Common myeloid progenitor, CD34-positive (primary cell): ENCODE measurements around the gene HERC3.

ENCODE experiments used
- CTCF ChIA-PET: fragments of 350-600 bp; sonication (Branson Sonifier 250); formaldehyde crosslinking; loops from one replicate; lab custom pipeline; 2021; ENCODE audit warnings: antibody characterized with exemption; lab: Charles Lee
- POLR2A ChIA-PET: fragments of 350-600 bp; sonication (Branson Sonifier 250); formaldehyde crosslinking; loops from one replicate; lab custom pipeline; 2021; ENCODE audit warnings: antibody characterized with exemption; lab: Charles Lee
- DNase-seq, 3 donors: peaks; one replicate each; pipeline versions ENCODE4 v3.0.0 to v3.0.0-alpha.2; 2013
- H3K27ac ChIP-seq, 2 experiments: 1 replicate in 1 of 2; 2 replicates in 1 of 2; pipeline ENCODE4 v1.7.0; 2013; ENCODE audit warnings: inconsistent platforms in 2 of 2, low read length in 2 of 2, mild to moderate bottlenecking in 2 of 2, low read depth in 1 of 2, moderate library complexity in 1 of 2; ENCODE audit not compliant: severe bottlenecking in 2 of 2, insufficient read depth in 1 of 2, poor library complexity in 1 of 2
- H3K27me3 ChIP-seq, 5 experiments: replicated peaks in 2 of 5; 1 replicate in 3 of 5; 2 replicates in 2 of 5; pipeline versions ENCODE4 v1.6.1 to v1.7.0; 2013; ENCODE audit warnings: low read length in 4 of 5, mild to moderate bottlenecking in 2 of 5, moderate library complexity in 2 of 5, inconsistent platforms in 1 of 5; ENCODE audit not compliant: insufficient read depth in 5 of 5, control insufficient read depth in 4 of 5
- H3K36me3 ChIP-seq, 4 experiments: 1 replicate in 2 of 4; 2 replicates in 2 of 4; pipeline versions ENCODE4 v1.6.1 to v1.7.0; 2013; ENCODE audit warnings: low read length in 3 of 4, control low read depth in 1 of 4, mild to moderate bottlenecking in 1 of 4; ENCODE audit not compliant: control insufficient read depth in 4 of 4, insufficient read depth in 4 of 4
- H3K4me1 ChIP-seq, 4 experiments: 1 replicate in 3 of 4; 2 replicates in 1 of 4; pipeline versions ENCODE4 v1.6.1 to v1.7.1; 2013; ENCODE audit warnings: low read length in 3 of 4, mild to moderate bottlenecking in 3 of 4, control low read depth in 1 of 4, inconsistent platforms in 1 of 4, moderate library complexity in 1 of 4; ENCODE audit not compliant: control insufficient read depth in 4 of 4, insufficient read depth in 4 of 4; ENCODE audit errors: control extremely low read depth in 1 of 4
- H3K4me3 ChIP-seq, 7 experiments: 1 replicate in 4 of 7; 2 replicates in 3 of 7; pipeline versions ENCODE4 v1.5.1 to v1.7.0; 2013; ENCODE audit warnings: mild to moderate bottlenecking in 7 of 7, low read length in 6 of 7, moderate library complexity in 6 of 7, inconsistent platforms in 2 of 7, low read depth in 2 of 7, control low read depth in 1 of 7; ENCODE audit not compliant: insufficient read depth in 4 of 7, control insufficient read depth in 1 of 7; ENCODE audit errors: extremely low read depth in 1 of 7
- H3K9me3 ChIP-seq, 5 experiments: 1 replicate in 4 of 5; 2 replicates in 1 of 5; pipeline versions ENCODE4 v1.6.1 to v1.7.1; 2013; ENCODE audit warnings: low read length in 4 of 5, mild to moderate bottlenecking in 2 of 5, inconsistent platforms in 1 of 5, low read depth in 1 of 5, moderate library complexity in 1 of 5; ENCODE audit not compliant: control insufficient read depth in 4 of 5, insufficient read depth in 2 of 5; ENCODE audit errors: control extremely low read depth in 1 of 5
- WGBS: methylation state at CpG from one replicate; pipeline ENCODE4 v1.1.5; 2013; ENCODE audit not compliant: insufficient coverage; 5-methylcytosine and 5-hydroxymethylcytosine counted together

Gene HERC3

DNA sequence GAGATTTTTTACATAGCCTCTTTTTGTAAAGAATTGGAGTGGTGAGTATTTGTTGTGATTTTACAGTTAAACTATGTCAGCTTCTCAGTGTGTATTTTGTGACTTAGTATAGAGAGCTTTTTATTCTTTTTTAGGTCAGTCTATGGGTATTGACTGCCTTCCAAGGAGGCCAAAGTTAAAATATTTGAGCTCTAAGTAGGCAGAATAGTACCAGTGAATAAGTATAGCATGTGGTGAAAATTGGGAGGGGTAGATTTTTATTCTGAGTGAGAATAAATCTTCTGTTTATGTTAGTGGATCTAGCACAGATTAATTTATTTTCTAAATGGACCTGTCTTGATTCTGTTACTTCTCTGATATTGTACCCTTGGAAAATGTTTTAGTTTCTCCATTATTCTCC, 37.5 kb downstream of the HERC3 start:
- ChIA-PET POLR2A (no interaction called here), CTCF (interaction anchor here (0.5 kb wide), 1 partner anchor 223 kb away, joined by 3 read pairs; no protein-coding TSS in a partner anchor)
- Histone ChIP-seq H3K36me3 (peaks cover 0 to 6% (median under 1%) of the 10 kb centered on the region in 4 experiments), H3K4me1 (no peaks in the 10 kb centered on the region), H3K4me3 (no peak overlapping the region), H3K27ac (no peak overlapping the region), H3K9me3 (peaks cover 0 to 26% (median 4%) of the 10 kb centered on the region in 5 experiments), H3K27me3 (no peaks in the 10 kb centered on the region)
- no peak for DNase-seq

DNA sequence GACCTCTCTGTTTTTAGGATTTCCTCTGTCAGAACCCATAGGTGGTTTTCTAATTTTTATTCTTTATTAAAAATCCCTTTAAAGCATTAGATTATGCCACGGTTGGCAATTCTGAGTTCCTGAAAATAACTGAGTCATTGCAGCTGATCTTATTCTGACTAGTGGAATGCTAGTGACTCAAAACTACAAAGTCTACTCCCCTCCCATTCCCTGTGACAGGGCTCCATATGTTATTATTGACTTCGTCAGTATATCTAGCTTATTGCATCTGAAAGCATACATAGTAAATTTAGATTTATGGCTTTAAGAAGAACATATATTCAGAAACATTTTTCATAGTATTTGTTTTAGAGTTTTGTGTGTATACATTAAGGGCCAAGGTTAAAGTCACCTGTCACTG, 38.5 kb downstream of the HERC3 start:
- peaks cover 0 to 29% (median 9%) of the 10 kb centered on the region in 5 experiments for H3K9me3 ChIP-seq
- no CpG with 5 or more reads among the region's 2 CpGs for WGBS
- no peaks in the 10 kb centered on the region for H3K27me3 ChIP-seq
- CTCF ChIA-PET: interaction anchor here (1.1 to 1.8 kb wide), 2 partner anchors 11 to 33 kb away, joined by 3 read pairs; no protein-coding TSS in a partner anchor
- H3K27ac ChIP-seq: no peak overlapping the region
- H3K4me3 ChIP-seq: no peak overlapping the region
- DNase-seq: no peak
- H3K36me3 ChIP-seq: peaks cover 0 to 6% (median under 1%) of the 10 kb centered on the region in 4 experiments
- POLR2A ChIA-PET: no interaction called here
- no peaks in the 10 kb centered on the region for H3K4me1 ChIP-seq

- CTCF ChIA-PET: interaction anchor here (0.7 kb wide), 2 partner anchors 29 to 46 kb away, joined by 3 to 4 read pairs; no protein-coding TSS in a partner anchor
- Histone ChIP-seq H3K4me1 (no peaks in the 10 kb centered on the region), H3K9me3 (peaks cover 0 to 9% (median 0%) of the 10 kb centered on the region in 5 experiments), H3K27me3 (no peaks in the 10 kb centered on the region), H3K36me3 (no peaks in the 10 kb centered on the region), H3K4me3 (no peak overlapping the region), H3K27ac (no peak overlapping the region)
- no CpG with 5 or more reads among the region's 2 CpGs for WGBS
- POLR2A ChIA-PET: no interaction called here
- DNase-seq: no peak
Measured at GRCh38 chr4:88643932-88644331, 51.7 kb downstream of the HERC3 start.

- peaks cover 0 to 5% (median 0%) of the 10 kb centered on the region in 5 experiments for H3K9me3 ChIP-seq
- WGBS: 80% methylated on average over 1 of the region's 1 CpG
- no peak for DNase-seq
- POLR2A ChIA-PET: no interaction called here
- H3K4me1 ChIP-seq: no peaks in the 10 kb centered on the region
- no peak overlapping the region for H3K27ac ChIP-seq
- no peak overlapping the region for H3K4me3 ChIP-seq
- no peaks in the 10 kb centered on the region for H3K27me3 ChIP-seq
- no peaks in the 10 kb centered on the region for H3K36me3 ChIP-seq
- CTCF ChIA-PET: interaction anchor here (1.0 to 1.5 kb wide), 3 partner anchors 13 to 106 kb away, joined by 3 to 5 read pairs (median 3); no protein-coding TSS in a partner anchor
Measured at GRCh38 chr4:88645994-88646393, 53.7 kb downstream of the HERC3 start.

GRCh38 chr4:88646528-88647280, 54.4 kb downstream of the HERC3 start:
- Histone ChIP-seq H3K27ac (no peak overlapping the region), H3K9me3 (peaks cover 0 to 5% (median 0%) of the 10 kb centered on the region in 5 experiments), H3K4me1 (no peaks in the 10 kb centered on the region), H3K36me3 (no peaks in the 10 kb centered on the region), H3K4me3 (no peak overlapping the region), H3K27me3 (no peaks in the 10 kb centered on the region)
- whole genome bisulfite sequencing: 98% methylated on average over 7 of the region's 7 CpGs
- CTCF ChIA-PET: interaction anchor here (1.0 to 1.5 kb wide), 4 partner anchors 13 to 107 kb away, joined by 3 to 5 read pairs (median 3); no protein-coding TSS in a partner anchor
- no peak for DNase-seq
- POLR2A ChIA-PET: no interaction called here

DNA sequence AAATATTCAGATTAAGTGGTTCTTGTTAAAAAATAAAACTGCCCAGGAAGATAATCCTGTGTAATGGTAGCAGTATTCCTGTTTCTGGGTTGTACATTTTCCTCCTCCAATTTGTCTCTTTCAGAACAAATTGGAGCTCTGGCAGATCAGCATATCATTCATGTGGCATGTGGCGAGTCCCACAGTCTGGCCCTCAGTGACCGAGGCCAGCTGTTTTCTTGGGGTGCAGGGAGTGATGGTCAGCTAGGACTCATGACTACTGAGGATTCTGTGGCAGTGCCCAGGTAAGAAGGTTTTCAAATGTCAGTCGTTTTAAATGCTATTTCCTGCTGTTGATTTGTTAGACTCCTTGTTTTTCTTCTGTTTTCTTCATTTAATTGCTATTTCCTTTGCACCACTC, 57.4 kb downstream of the HERC3 start:
- Histone ChIP-seq H3K4me1 (no peaks in the 10 kb centered on the region), H3K9me3 (no peaks in the 10 kb centered on the region), H3K27me3 (no peaks in the 10 kb centered on the region), H3K27ac (no peak overlapping the region), H3K36me3 (peaks cover 3 to 8% (median 6%) of the 10 kb centered on the region in 4 experiments), H3K4me3 (no peak overlapping the region)
- 87% methylated on average over 3 of the region's 3 CpGs for WGBS
- ChIA-PET CTCF (interaction anchor here (0.9 to 3.1 kb wide), 4 partner anchors 10 to 122 kb away, joined by 3 to 10 read pairs (median 6); no protein-coding TSS in a partner anchor), POLR2A (interaction anchor here (0.6 kb wide), 1 partner anchor 108 kb away, joined by 5 read pairs; no protein-coding TSS in a partner anchor)
- no peak for DNase-seq
